Naive B cell (primary cell): ENCODE results near the gene TMEM63A. TPM values are rescaled to one million over a fixed set of nuclear protein-coding genes. Genes with fewer than 3 reads are reported as not detected.
"Not testable (repeated sequence)": the region's sequence is repeated elsewhere in the genome, so short reads cannot be mapped to it uniquely, and the experiment has no call there.

Experiments used
- ATAC-seq, 2 donors: fragments of 150-1000 bp; cut with Tn5 transposase; 2 replicates each; pipeline ENCODE4 v1.10.0; 2021; ENCODE audit warnings: low read depth in 2 of 2, mild to moderate bottlenecking in 2 of 2, moderate library complexity in 2 of 2
- DNase-seq: peaks from one replicate; pipeline ENCODE4 v3.0.0; 2022
- H3K27ac Mint-ChIP-seq, 6 donors: one replicate each; pipeline ENCODE4 v1.8.0; 2020 to 2022; ENCODE audit warnings: mild to moderate bottlenecking in 6 of 6, mixed read lengths in 6 of 6, moderate library complexity in 5 of 6, inconsistent platforms in 2 of 6
- H3K27me3 Mint-ChIP-seq, 3 donors: one replicate each; pipeline ENCODE4 v1.8.0; 2021 to 2022; ENCODE audit warnings: mixed read lengths in 3 of 3, mild to moderate bottlenecking in 1 of 3
- H3K36me3 Mint-ChIP-seq, 2 donors: one replicate each; pipeline ENCODE4 v1.8.0; 2020 to 2022; ENCODE audit warnings: mixed read lengths in 2 of 2, inconsistent platforms in 1 of 2, mild to moderate bottlenecking in 1 of 2
- H3K4me1 Mint-ChIP-seq, 3 donors: one replicate each; pipeline ENCODE4 v1.8.0; 2020 to 2022; ENCODE audit warnings: mixed read lengths in 3 of 3, inconsistent platforms in 1 of 3, mild to moderate bottlenecking in 1 of 3, moderate library complexity in 1 of 3
- H3K4me3 Mint-ChIP-seq, 8 donors: one replicate each; pipeline ENCODE4 v1.8.0; 2020 to 2022; ENCODE audit warnings: mild to moderate bottlenecking in 8 of 8, mixed read lengths in 8 of 8, moderate library complexity in 8 of 8, inconsistent platforms in 2 of 8
- H3K9me3 Mint-ChIP-seq, 7 donors: one replicate each; pipeline ENCODE4 v1.8.0; 2020 to 2022; ENCODE audit warnings: mixed read lengths in 7 of 7, mild to moderate bottlenecking in 5 of 7, inconsistent platforms in 2 of 7, moderate library complexity in 1 of 7
- polyA plus RNA-seq, 6 donors: library from polyadenylated mRNA; unstranded; fragments of 300-500 nt; fragmentation: Illumina TruSeq; gene quantifications; one replicate each; pipeline ENCODE4 v1.2.3, GENCODE V29; 2021; ENCODE audit warnings: low read depth in 6 of 6

TMEM63A gene
- polyA plus RNA-seq, 6 donors from 2014 or later: 10.6 to 38.5 (median 20.0) TPM

DNA sequence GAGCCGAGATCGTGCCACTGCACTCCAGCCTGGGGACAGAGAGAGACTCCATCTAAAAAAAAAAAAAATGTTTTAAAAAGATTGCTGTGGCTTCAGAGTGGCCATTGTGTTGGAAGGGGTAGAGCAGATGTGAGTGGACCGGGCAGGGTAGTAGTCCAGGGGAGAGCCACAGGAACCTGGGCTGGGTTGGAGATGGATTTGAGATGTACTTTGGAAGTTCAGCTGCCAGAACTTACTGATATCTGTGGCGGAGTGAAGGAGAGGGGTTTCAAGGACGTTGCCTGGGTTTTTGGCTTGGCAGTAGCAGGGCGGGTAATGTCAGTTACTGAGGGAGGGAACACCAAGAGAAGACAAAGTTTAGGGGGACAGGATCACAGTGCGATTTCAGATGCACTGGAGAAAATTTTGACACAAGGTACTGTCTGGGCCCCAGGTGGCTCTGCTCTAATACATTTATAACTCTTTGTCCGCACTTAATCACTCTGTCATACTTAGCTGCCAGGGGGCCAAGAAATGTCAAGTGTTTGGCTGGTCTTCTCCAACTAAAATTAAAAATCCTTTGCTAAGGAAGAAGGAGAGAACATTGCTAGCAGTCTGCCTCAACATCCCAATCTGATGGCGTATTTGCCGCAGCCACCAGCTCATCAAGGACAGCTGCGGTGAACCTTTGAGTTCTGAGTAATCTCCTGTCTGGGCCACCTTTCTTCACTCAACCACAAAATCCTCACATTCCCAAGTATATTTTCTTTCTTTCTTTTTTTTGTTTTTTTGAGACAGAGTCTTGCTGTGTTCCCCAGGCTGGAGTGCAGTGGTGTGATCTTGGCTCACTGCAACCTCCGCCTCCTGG lies 62.6 kb downstream of the TMEM63A start:
- Mint-ChIP-seq H3K4me1 (no peaks in the 10 kb centered on the region), H3K27me3 (peaks cover 0 to 2% (median 0%) of the 10 kb centered on the region in 3 donors), H3K4me3 (no peak overlapping the region), H3K36me3 (no peaks in the 10 kb centered on the region), H3K27ac (peak overlapping the region in 1 of 6 donors; percentile 28), H3K9me3 (no peaks in the 10 kb centered on the region)
- DNase-seq (no peak), ATAC-seq (no peak)

DNA sequence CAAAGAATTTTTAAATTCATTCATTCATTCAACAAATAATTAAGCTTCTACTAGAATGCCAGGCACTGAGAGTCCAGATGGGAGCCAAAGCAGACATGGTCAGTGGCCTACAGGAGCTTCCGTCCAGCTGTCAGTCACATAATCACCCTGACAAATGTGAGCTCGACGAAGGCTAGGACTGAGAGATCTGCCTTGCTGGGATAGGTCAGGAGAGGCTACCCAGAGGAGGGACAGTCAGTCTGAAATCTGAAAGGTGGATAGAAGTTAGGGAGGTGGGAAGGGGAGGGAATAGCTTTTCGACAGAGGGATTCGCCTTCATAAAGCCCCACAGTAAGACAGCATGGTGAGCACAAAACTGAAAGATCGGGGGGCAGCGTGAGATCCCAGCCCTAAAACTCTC lies 64.0 kb downstream of the TMEM63A start:
- no peak overlapping the region for H3K4me3 Mint-ChIP-seq
- no peaks in the 10 kb centered on the region for H3K27me3 Mint-ChIP-seq
- no peaks in the 10 kb centered on the region for H3K36me3 Mint-ChIP-seq
- H3K9me3 Mint-ChIP-seq: no peaks in the 10 kb centered on the region
- H3K27ac Mint-ChIP-seq: peak overlapping the region in 3 of 6 donors; percentile 34 to 86 (median 42)
- no peaks in the 10 kb centered on the region for H3K4me1 Mint-ChIP-seq
- no peak for DNase-seq
- ATAC-seq: no peak

- DNase-seq: no peak
- H3K36me3 Mint-ChIP-seq: no peaks in the 10 kb centered on the region
- no peak for ATAC-seq
- no peaks in the 10 kb centered on the region for H3K9me3 Mint-ChIP-seq
- H3K27ac Mint-ChIP-seq: peak overlapping the region in 1 of 6 donors; percentile 42
- no peaks in the 10 kb centered on the region for H3K27me3 Mint-ChIP-seq
- H3K4me3 Mint-ChIP-seq: no peak overlapping the region
- H3K4me1 Mint-ChIP-seq: peaks cover 0 to 4% (median 0%) of the 10 kb centered on the region in 3 donors
Measured at GRCh38 chr1:225817611-225818061, 64.5 kb downstream of the TMEM63A start.

GRCh38 chr1:225816643-225817538 lies 65.3 kb downstream of the TMEM63A start:
- ATAC-seq (no peak), DNase-seq (no peak)
- H3K9me3 Mint-ChIP-seq: no peaks in the 10 kb centered on the region
- H3K27me3 Mint-ChIP-seq: no peaks in the 10 kb centered on the region
- H3K36me3 Mint-ChIP-seq: no peaks in the 10 kb centered on the region
- peak overlapping the region in 1 of 8 donors; percentile 65 for H3K4me3 Mint-ChIP-seq
- no peak overlapping the region for H3K27ac Mint-ChIP-seq
- peaks cover 0 to 4% (median 0%) of the 10 kb centered on the region in 3 donors for H3K4me1 Mint-ChIP-seq

DNA sequence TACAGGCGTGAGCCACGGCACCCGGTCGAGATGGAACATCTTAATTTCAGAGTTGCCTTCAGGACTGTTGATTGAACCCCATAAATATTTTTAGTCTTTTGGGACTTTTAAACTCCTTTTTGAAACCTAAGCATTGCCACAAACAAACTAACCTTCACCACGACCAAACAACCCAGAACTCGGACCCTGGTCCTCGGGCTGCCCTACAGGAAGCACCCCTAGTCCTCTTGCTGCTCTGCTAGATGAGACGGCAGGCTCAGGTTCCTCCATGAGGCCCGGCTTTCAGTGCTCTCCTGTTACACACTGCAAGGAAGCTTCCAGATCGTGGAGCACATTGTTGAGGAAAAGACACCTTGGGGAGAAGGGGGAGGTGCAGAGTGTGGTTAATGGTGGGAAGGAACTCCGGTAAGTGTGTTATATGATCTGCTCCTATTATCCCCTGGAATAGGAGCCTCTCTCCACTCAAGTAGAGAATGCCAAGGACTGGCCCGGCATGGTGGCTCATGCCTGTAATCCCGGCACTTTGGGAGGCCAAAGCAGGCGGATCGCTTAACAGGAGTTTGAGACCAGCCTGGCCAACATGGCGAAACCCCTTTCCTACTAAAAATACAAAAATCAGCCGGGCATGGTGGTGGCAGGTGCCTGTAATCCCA lies 66.5 kb downstream of the TMEM63A start:
- DNase-seq (no peak), ATAC-seq (no peak)
- Mint-ChIP-seq H3K9me3 (no peaks in the 10 kb centered on the region), H3K4me3 (no peak overlapping the region), H3K36me3 (no peaks in the 10 kb centered on the region), H3K4me1 (peaks cover 5 to 11% (median 5%) of the 10 kb centered on the region in 3 donors), H3K27ac (no peak overlapping the region), H3K27me3 (peaks cover 0 to 5% (median 2%) of the 10 kb centered on the region in 3 donors)

- not testable (repeated sequence) for H3K9me3 Mint-ChIP-seq, H3K4me3 Mint-ChIP-seq, H3K27ac Mint-ChIP-seq, ATAC-seq, H3K27me3 Mint-ChIP-seq, DNase-seq, H3K36me3 Mint-ChIP-seq
- H3K4me1 Mint-ChIP-seq: peaks cover 8 to 16% (median 9%) of the 10 kb centered on the region in 3 donors
Measured at GRCh38 chr1:225815090-225815489, 67.1 kb downstream of the TMEM63A start.

DNA sequence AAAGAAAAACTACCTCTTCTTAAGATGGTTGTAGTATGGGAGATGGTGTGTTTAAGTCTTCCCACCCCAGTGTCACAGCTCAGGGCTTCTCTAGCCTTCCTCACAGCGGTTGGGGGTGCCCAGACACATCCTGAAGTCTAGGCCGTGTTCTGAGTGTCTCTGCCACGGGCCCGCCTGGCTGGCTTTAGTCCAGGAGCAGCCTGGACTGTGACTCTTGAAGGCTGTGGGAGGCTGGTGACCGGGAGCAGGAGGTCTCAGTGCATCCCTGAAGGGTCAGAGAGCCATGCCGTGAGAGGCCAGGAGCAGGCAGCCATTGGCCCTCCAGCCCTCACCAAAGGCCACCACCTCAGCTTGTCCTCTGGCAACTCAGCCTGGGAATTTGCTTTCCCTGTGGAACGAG lies 67.8 kb downstream of the TMEM63A start:
- no peak for ATAC-seq
- no peak for DNase-seq
- Mint-ChIP-seq H3K36me3 (no peaks in the 10 kb centered on the region), H3K4me3 (no peak overlapping the region), H3K27ac (no peak overlapping the region), H3K4me1 (peaks cover 11 to 22% (median 13%) of the 10 kb centered on the region in 3 donors), H3K27me3 (peaks cover 0 to 13% (median 8%) of the 10 kb centered on the region in 3 donors), H3K9me3 (no peaks in the 10 kb centered on the region)

- no peak for ATAC-seq
- Mint-ChIP-seq H3K4me1 (peaks cover 11 to 23% (median 14%) of the 10 kb centered on the region in 3 donors), H3K27ac (no peak overlapping the region), H3K36me3 (no peaks in the 10 kb centered on the region), H3K27me3 (peaks cover 5 to 23% (median 8%) of the 10 kb centered on the region in 3 donors), H3K4me3 (no peak overlapping the region), H3K9me3 (no peaks in the 10 kb centered on the region)
- no peak for DNase-seq
Measured at GRCh38 chr1:225813214-225813964, 68.8 kb downstream of the TMEM63A start.

DNA sequence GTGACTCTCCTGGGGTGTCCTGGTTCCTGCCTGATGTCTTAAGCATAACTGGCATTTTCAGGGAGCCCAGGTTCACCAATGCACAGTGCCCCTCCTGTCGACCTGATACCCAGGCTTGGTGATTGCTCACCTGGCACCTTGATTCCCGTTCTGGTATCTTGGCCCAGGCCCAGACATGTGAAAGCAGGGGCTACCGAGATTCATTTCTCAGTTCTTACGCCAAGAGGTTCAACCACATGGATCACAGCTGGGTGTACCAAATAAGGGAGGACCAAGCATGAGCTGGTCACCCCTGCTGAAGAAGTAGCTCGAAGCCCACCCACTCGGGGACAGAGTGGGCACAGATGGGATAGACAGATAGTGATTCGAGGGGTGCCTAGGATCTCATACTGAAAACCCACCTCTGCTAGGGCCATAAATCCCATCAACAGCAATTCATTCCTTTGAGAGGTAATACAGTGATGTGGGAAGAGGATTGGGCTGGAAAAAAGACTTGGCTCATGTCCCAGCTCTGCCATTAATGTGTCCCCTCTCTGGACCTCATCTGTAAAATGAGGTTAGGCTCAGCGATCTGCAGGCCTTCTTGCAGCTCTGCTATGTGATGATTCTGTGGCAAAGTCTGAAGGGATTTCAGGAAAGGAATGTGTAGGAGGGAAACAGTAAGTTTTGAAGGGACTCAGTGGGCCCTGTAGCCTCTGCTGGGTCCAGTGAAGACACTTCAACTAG lies 69.5 kb downstream of the TMEM63A start:
- no peak for ATAC-seq

DNA sequence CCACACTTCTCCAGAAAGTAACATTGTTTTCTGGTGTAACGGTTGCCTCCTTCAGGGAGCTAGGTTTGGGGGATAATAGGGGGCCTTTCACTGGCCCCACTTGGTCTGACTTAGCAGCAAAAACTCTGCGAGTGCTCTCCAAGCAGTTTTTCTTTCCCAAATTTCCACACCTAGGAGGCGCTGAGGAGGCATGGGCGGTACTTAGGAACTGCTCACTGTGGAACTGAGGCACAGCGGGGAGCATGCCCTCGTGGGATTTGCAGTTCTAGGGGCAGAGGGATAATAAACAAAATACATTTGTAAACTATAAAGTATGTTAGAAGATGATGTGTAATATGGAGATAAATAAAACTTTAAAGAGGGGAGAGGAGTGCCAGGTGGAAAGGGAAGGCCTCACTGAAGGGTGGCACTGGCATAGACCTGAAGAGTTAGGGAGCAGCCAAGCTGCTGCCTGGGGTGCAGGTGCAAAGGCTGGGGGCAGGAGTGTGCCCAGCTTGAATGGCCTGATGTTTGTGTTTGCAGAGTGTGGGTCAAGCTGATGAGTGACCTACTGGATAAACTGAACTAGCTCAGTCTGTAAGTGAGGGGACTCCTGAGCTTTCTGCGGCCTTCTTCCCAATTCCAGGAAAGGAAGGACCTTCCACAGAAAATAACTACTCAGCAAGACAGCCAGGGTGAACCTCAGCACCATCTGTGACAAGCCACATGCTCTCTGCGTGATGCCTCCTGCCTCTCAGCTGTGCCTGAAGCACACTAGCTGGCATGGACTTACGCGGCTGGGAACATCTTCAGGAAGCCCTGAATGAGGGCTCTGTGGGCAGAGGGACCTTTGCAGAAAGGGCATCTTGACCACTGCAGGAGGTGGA lies 70.3 kb downstream of the TMEM63A start:
- Mint-ChIP-seq H3K4me1 (peaks cover 11 to 23% (median 14%) of the 10 kb centered on the region in 3 donors), H3K9me3 (no peaks in the 10 kb centered on the region), H3K27me3 (peaks cover 8 to 27% (median 8%) of the 10 kb centered on the region in 3 donors), H3K36me3 (no peaks in the 10 kb centered on the region), H3K27ac (no peak overlapping the region), H3K4me3 (peak overlapping the region in 5 of 8 donors; percentile 10 to 86 (median 49))
- no peak for ATAC-seq
- no peak for DNase-seq

More for the DNA sequence above, 69.5 kb downstream of the TMEM63A start:
- Mint-ChIP-seq H3K36me3 (no peaks in the 10 kb centered on the region), H3K9me3 (no peaks in the 10 kb centered on the region), H3K4me1 (peaks cover 11 to 23% (median 14%) of the 10 kb centered on the region in 3 donors), H3K27ac (peak overlapping the region in 2 of 6 donors; percentile 75 to 80), H3K4me3 (no peak overlapping the region), H3K27me3 (peaks cover 8 to 27% (median 8%) of the 10 kb centered on the region in 3 donors)
- no peak for DNase-seq
